Measurements from ENCODE around the gene PPM1F. TPM values are rescaled to one million over a fixed set of nuclear protein-coding genes. Genes with fewer than 3 reads are reported as not detected.
"Not testable (repeated sequence)": the region's sequence is repeated elsewhere in the genome, so short reads cannot be mapped to it uniquely, and the experiment has no call there.

PPM1F gene
- total and polyA plus RNA-seq, 10 of the 15 experiments (the other 5 are each of a cell fraction or from before 2014, with no cell fraction given), result 0.55 to 26.3 (median 9.7) TPM

DNA sequence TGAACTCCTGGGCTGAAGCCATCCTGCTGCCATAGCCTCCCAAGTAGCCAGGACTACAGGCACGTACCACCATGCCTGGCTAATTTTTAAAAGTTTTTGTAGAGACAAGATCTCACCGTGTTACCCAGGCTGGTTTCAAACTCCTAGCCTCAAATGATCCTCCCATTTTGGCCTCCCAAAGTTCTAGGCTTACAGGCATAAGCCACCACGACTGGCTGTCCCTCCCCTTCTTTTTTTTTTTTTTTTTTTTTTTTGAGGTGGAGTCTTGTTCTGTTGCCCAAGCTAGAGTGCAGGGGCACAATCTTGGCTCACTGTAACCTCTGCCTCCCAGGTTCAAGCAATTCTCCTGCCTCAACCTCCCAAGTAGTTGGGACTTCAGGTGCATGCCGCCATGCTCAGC lies 77.7 kb downstream of the PPM1F start:
- H3K4me1 ChIP-seq (ENCODE audit: control insufficient read depth, insufficient read depth, low read length); FAIRE-seq; H2AFZ ChIP-seq (ENCODE audit: control insufficient read depth, low read depth, low read length); H3K36me3 ChIP-seq (ENCODE audit: control insufficient read depth in 2 of 2, insufficient read depth in 2 of 2, low read length in 1 of 2); BruUV-seq (replicated peaks); DNase-seq (ENCODE audit: low read depth, low spot score); H4K20me1 ChIP-seq (ENCODE audit: control insufficient read depth, insufficient read depth); intact Hi-C loops (cut with micrococcal nuclease; ENCODE audit: unreplicated experiment); RAD21 ChIA-PET (ENCODE audit: unreplicated experiment); H3K27me3 ChIP-seq (replicated peaks in 1 of 2; ENCODE audit: control insufficient read depth in 2 of 2, insufficient read depth in 2 of 2, low read length in 1 of 2); H3K27ac ChIP-seq (ENCODE audit: control insufficient read depth, insufficient read depth); H3K9me3 ChIP-seq (replicated peaks; ENCODE audit: control insufficient read depth, insufficient read depth, low read length); ATAC-seq; H3K9ac ChIP-seq (ENCODE audit: control insufficient read depth, insufficient read depth, low read length); CTCF ChIA-PET; POLR2A ChIA-PET; H3K4me2 ChIP-seq (ENCODE audit: control insufficient read depth, insufficient read depth); H3K4me3 ChIP-seq; H3K79me2 ChIP-seq (ENCODE audit: control insufficient read depth, insufficient read depth, low read length): not testable (repeated sequence)
- 48% methylated on average over 4 of the region's 4 CpGs for WGBS (ENCODE audit: insufficient coverage, insufficient replicate concordance, low lambda C conversion rate, missing lambda C conversion rate)
- SMC1A ChIA-PET (ENCODE audit: uncharacterized antibody, unreplicated experiment), result interaction anchor here (2.0 kb wide), 1 partner anchor 24 kb away, joined by 6 read pairs; no protein-coding TSS in a partner anchor
- in situ Hi-C loops (cut with MboI), result loop anchor here (10.0 kb wide), 1 partner anchor 60 kb away; no protein-coding TSS in a partner anchor

DNA sequence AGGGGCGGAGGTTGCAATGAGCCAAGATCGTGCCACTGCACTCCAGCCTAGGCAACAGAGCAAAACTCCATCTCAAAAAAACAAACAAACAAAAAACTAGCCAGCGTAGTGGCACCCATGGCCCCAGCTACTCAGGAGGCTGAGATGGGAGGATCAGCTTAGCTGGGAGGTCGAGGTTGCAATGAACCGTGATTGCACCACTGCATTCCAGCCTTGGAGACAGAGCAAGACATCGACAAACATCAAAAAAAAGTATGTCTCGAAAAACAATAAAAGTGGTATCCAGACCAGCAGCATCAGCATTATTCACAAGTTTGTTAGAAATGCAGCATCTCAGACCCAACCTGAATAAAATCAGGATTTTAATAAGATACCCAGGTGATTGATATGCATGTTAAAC lies 79.0 kb downstream of the PPM1F start:
- no peaks in the 10 kb centered on the region for H3K79me2 ChIP-seq (ENCODE audit: control insufficient read depth, insufficient read depth, low read length)
- ChIA-PET POLR2A (no interaction called here), RAD21 (ENCODE audit: unreplicated experiment) (no interaction called here), SMC1A (ENCODE audit: uncharacterized antibody, unreplicated experiment) (no interaction called here), CTCF (no interaction called here)
- TF ChIP-seq NFYA (IDR thresholded peaks at IDR 0.05; ENCODE audit: borderline replicate concordance, low read depth, low read length), result no peak
- TF ChIP-seq, protein P1, sequence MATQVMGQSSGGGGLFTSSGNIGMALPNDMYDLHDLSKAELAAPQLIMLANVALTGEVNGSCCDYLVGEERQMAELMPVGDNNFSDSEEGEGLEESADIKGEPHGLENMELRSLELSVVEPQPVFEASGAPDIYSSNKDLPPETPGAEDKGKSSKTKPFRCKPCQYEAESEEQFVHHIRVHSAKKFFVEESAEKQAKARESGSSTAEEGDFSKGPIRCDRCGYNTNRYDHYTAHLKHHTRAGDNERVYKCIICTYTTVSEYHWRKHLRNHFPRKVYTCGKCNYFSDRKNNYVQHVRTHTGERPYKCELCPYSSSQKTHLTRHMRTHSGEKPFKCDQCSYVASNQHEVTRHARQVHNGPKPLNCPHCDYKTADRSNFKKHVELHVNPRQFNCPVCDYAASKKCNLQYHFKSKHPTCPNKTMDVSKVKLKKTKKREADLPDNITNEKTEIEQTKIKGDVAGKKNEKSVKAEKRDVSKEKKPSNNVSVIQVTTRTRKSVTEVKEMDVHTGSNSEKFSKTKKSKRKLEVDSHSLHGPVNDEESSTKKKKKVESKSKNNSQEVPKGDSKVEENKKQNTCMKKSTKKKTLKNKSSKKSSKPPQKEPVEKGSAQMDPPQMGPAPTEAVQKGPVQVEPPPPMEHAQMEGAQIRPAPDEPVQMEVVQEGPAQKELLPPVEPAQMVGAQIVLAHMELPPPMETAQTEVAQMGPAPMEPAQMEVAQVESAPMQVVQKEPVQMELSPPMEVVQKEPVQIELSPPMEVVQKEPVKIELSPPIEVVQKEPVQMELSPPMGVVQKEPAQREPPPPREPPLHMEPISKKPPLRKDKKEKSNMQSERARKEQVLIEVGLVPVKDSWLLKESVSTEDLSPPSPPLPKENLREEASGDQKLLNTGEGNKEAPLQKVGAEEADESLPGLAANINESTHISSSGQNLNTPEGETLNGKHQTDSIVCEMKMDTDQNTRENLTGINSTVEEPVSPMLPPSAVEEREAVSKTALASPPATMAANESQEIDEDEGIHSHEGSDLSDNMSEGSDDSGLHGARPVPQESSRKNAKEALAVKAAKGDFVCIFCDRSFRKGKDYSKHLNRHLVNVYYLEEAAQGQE (IDR thresholded peaks at IDR 0.05; ENCODE audit: low read depth, low read length), result no peak
- no peak overlapping the region for H2AFZ ChIP-seq (ENCODE audit: control insufficient read depth, low read depth, low read length)
- ATAC-seq (no peak), DNase-seq (ENCODE audit: low read depth, low spot score) (no peak), FAIRE-seq (no peak)
- in situ Hi-C loops (cut with MboI), result loop anchor here (10.0 kb wide), 1 partner anchor 61 kb away; no protein-coding TSS in a partner anchor
- H3K27ac ChIP-seq (ENCODE audit: control insufficient read depth, insufficient read depth), result no peak overlapping the region
- no peaks in the 10 kb centered on the region for H4K20me1 ChIP-seq (ENCODE audit: control insufficient read depth, insufficient read depth)
- H3K36me3 ChIP-seq (ENCODE audit: control insufficient read depth in 2 of 2, insufficient read depth in 2 of 2, low read length in 1 of 2), result no peaks in the 10 kb centered on the region
- no peak overlapping the region for H3K4me3 ChIP-seq
- peaks cover 5% of the 10 kb centered on the region for H3K4me1 ChIP-seq (ENCODE audit: control insufficient read depth, insufficient read depth, low read length)
- WGBS (ENCODE audit: insufficient coverage, insufficient replicate concordance, low lambda C conversion rate, missing lambda C conversion rate), result 82% methylated on average over 7 of the region's 7 CpGs
- BruUV-seq (replicated peaks), result no TSS peak
- H3K9me3 ChIP-seq (replicated peaks; ENCODE audit: control insufficient read depth, insufficient read depth, low read length), result peaks cover 3% of the 10 kb centered on the region
- no peaks in the 10 kb centered on the region for H3K27me3 ChIP-seq (replicated peaks in 1 of 2; ENCODE audit: control insufficient read depth in 2 of 2, insufficient read depth in 2 of 2, low read length in 1 of 2)
- no peak overlapping the region for H3K4me2 ChIP-seq (ENCODE audit: control insufficient read depth, insufficient read depth)
- H3K9ac ChIP-seq (ENCODE audit: control insufficient read depth, insufficient read depth, low read length), result no peak overlapping the region
- intact Hi-C loops (cut with micrococcal nuclease; ENCODE audit: unreplicated experiment), result no loop called here

DNA sequence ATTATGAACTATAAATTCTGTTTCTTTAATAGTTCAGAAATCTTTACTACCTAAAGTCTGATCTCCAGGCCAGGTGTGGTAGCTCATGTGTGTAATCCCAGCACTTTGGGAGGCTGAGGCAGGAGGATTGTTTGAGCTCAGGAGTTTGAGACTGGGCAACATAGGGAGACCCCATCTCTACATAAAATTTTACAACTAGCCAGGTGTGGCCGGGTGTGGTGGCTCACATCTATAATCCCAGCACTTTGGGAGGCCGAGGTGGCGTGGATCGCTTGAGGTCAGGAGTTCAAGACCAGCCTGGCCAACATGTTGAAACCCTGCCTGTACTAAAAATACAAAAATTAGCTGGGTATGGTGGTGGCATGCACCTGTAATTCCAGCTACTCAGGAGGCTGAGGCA lies 79.9 kb downstream of the PPM1F start:
- RAD21 ChIA-PET (ENCODE audit: unreplicated experiment); H3K4me1 ChIP-seq (ENCODE audit: control insufficient read depth, insufficient read depth, low read length); H3K27me3 ChIP-seq (replicated peaks in 1 of 2; ENCODE audit: control insufficient read depth in 2 of 2, insufficient read depth in 2 of 2, low read length in 1 of 2); H3K4me3 ChIP-seq; H2AFZ ChIP-seq (ENCODE audit: control insufficient read depth, low read depth, low read length); DNase-seq (ENCODE audit: low read depth, low spot score); FAIRE-seq; H3K9me3 ChIP-seq (replicated peaks; ENCODE audit: control insufficient read depth, insufficient read depth, low read length); intact Hi-C loops (cut with micrococcal nuclease; ENCODE audit: unreplicated experiment); ATAC-seq; SMC1A ChIA-PET (ENCODE audit: uncharacterized antibody, unreplicated experiment); H4K20me1 ChIP-seq (ENCODE audit: control insufficient read depth, insufficient read depth); H3K79me2 ChIP-seq (ENCODE audit: control insufficient read depth, insufficient read depth, low read length); H3K9ac ChIP-seq (ENCODE audit: control insufficient read depth, insufficient read depth, low read length); H3K27ac ChIP-seq (ENCODE audit: control insufficient read depth, insufficient read depth); H3K36me3 ChIP-seq (ENCODE audit: control insufficient read depth in 2 of 2, insufficient read depth in 2 of 2, low read length in 1 of 2); H3K4me2 ChIP-seq (ENCODE audit: control insufficient read depth, insufficient read depth); BruUV-seq (replicated peaks): not testable (repeated sequence)
- ChIA-PET POLR2A (interaction anchor here (0.6 kb wide), 1 partner anchor 27 kb away, joined by 4 read pairs; no protein-coding TSS in a partner anchor), CTCF (interaction anchor here (1.3 kb wide), 1 partner anchor 65 kb away, joined by 3 read pairs; no protein-coding TSS in a partner anchor)
- in situ Hi-C loops (cut with MboI), result loop anchor here (10.0 kb wide), 1 partner anchor 62 kb away; no protein-coding TSS in a partner anchor
- 90% methylated on average over 4 of the region's 4 CpGs for WGBS (ENCODE audit: insufficient coverage, insufficient replicate concordance, low lambda C conversion rate, missing lambda C conversion rate)

All from GM12878 (cell line).